Kidney (tissue), 14 donors: Measurements from ENCODE around the gene ZNF560. TPM values are rescaled to one million over a fixed set of nuclear protein-coding genes. Genes with fewer than 3 reads are reported as not detected.

ENCODE experiments used
- DNase-seq, 5 donors: peaks; one replicate each; pipeline ENCODE4 v3.0.0-alpha.2; 2013 to 2020
- FAIRE-seq: peaks from 2 replicates; lab custom pipeline; 2012; peaks lifted over from hg19 to GRCh38; lab: Jason Lieb, UNC
- H3K27ac ChIP-seq, 2 donors: one replicate each; pipeline ENCODE4 v1.7.0; 2013; ENCODE audit warnings: low read depth in 2 of 2, low read length in 2 of 2, inconsistent platforms in 1 of 2
- H3K27me3 ChIP-seq: one replicate; pipeline ENCODE4 v1.7.1; 2013; ENCODE audit warnings: low read length, inconsistent platforms; ENCODE audit not compliant: control insufficient read depth, insufficient read depth
- H3K36me3 ChIP-seq, 3 donors: one replicate each; pipeline versions ENCODE4 v1.7.0 to v1.7.1; 2013; ENCODE audit warnings: low read length in 3 of 3, control low read depth in 1 of 3, inconsistent platforms in 1 of 3; ENCODE audit not compliant: insufficient read depth in 3 of 3, control insufficient read depth in 2 of 3
- H3K4me1 ChIP-seq, 3 donors: one replicate each; pipeline versions ENCODE4 v1.7.0 to v1.7.1; 2013; ENCODE audit warnings: low read length in 3 of 3, inconsistent platforms in 1 of 3, low read depth in 1 of 3; ENCODE audit not compliant: control insufficient read depth in 2 of 3, insufficient read depth in 2 of 3
- H3K4me3 ChIP-seq, 3 donors: one replicate each; pipeline versions ENCODE4 v1.7.0 to v1.8.1; 2013; ENCODE audit warnings: low read length in 3 of 3, control low read depth in 1 of 3, inconsistent platforms in 1 of 3
- H3K9ac ChIP-seq, 3 donors: one replicate each; pipeline versions ENCODE4 v1.7.0 to v1.7.1; 2013; ENCODE audit warnings: low read length in 3 of 3, control low read depth in 1 of 3, inconsistent platforms in 1 of 3
- H3K9me3 ChIP-seq, 3 donors: one replicate each; pipeline versions ENCODE4 v1.7.0 to v1.7.1; 2013; ENCODE audit warnings: low read length in 3 of 3, control low read depth in 1 of 3, inconsistent platforms in 1 of 3; ENCODE audit not compliant: control insufficient read depth in 2 of 3, insufficient read depth in 1 of 3
- intact Hi-C: fragments of 100-400 bp; cut with DNase I; formaldehyde crosslinking; loops from one replicate; pipeline ENCODE4 v1.11.1; 2022
- polyA plus RNA-seq: library from polyadenylated mRNA; stranded (reverse); fragments of 350-450 nt; fragmentation: Illumina TruSeq; extraction: RNeasy Lipid Tissue Mini Kit (QIAGEN cat#74804); gene quantifications from one replicate; pipeline ENCODE4 v1.2.3, GENCODE V29; 2014; ENCODE audit warnings: low read depth, low replicate concordance; ENCODE audit not compliant: insufficient read depth
- total RNA-seq: library from RNA; stranded (reverse); fragmentation: NEBNext Ultra II Directional; extraction: Animal tissue kit (Norgen Biotek cat#: 25700); gene quantifications from one replicate; pipeline ENCODE4 v1.2.1, GENCODE V29; 2021
- TF ChIP-seq, protein P1 (sequence below): IDR thresholded peaks from 3 replicates; pipeline ENCODE4 v1.5.1; 2012; ENCODE audit warnings: mild to moderate bottlenecking, moderate library complexity, borderline replicate concordance; ENCODE audit not compliant: insufficient read depth; ENCODE audit errors: extremely low read depth
- donor health status: control.
- donor health status: control.
- donor health status: control.
- donor health status: control.
- donor health status: control.
- donor health status: DM: yes; HTN: yes; CAD: no.
- donor health status: Normal renal cell carcinoma (clear cell type).

ZNF560 gene
- total and polyA plus RNA-seq, 2 donors from 2014 or later, result not detected

DNA sequence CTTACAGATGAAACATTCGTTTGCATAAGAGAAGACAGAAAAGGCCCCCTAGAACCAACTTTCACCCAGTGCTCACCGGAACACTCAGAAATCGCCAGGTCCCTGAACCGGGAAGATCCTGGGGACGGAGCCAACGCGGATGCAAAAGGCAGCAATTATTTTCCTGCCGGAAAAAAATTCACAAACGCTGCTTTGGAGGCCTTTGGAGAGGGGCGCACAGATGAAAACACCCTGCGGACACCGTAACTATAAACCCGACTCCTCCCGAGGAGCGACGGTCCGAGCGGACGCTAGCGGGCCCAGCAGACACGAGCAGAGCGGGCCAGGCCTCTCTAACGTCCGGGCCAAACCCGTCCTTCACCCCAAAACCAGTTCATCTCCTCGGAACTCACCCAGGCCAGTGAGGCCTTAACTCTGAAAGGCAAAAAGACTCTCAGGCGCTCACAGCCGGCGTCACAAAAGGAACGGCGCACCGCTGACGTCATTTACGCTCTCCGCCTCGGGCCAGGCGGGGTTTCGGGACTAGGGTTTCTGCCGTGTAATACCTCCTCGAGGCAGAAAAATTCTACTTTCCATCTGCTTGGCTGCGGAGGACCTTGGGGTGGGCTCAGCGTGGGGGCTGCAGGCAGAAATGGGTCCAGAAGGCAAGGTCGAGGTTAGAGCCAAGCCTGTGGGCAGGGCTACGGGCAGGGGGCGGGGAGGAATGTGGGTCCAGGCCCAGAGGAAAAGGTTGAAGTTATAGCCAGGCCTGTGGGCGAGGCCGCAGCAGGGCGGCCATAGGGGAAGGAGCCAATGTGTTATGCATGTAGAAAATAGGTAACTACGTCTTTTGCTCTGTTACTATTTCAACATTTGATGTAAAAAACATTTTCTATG lies 40.0 kb upstream of the ZNF560 start, which contains the start of gene ZNF426:
Gene ZNF426, minus strand, starts transcription at position 463 of the 876 bp plus-strand sequence. CDS start 2,413 bp downstream, outside the sequence.
- Histone ChIP-seq H3K9me3 (peaks cover 2 to 19% (median 8%) of the 10 kb centered on the region in 3 donors), H3K27ac (peak within 1 kb of the TSS; percentile 95 to 97), H3K9ac (peak within 1 kb of the TSS; percentile 59 to 95 (median 95)), H3K4me1 (no peaks in the 10 kb centered on the region), H3K27me3 (no peaks in the 10 kb centered on the region), H3K36me3 (peaks cover 17 to 26% (median 23%) of the 10 kb centered on the region in 3 donors), H3K4me3 (peak within 1 kb of the TSS; percentile 74 to 96 (median 96))
- FAIRE-seq (no peak), DNase-seq (peak; percentile 94 to 98 (median 95))
- TF ChIP-seq, protein P1, sequence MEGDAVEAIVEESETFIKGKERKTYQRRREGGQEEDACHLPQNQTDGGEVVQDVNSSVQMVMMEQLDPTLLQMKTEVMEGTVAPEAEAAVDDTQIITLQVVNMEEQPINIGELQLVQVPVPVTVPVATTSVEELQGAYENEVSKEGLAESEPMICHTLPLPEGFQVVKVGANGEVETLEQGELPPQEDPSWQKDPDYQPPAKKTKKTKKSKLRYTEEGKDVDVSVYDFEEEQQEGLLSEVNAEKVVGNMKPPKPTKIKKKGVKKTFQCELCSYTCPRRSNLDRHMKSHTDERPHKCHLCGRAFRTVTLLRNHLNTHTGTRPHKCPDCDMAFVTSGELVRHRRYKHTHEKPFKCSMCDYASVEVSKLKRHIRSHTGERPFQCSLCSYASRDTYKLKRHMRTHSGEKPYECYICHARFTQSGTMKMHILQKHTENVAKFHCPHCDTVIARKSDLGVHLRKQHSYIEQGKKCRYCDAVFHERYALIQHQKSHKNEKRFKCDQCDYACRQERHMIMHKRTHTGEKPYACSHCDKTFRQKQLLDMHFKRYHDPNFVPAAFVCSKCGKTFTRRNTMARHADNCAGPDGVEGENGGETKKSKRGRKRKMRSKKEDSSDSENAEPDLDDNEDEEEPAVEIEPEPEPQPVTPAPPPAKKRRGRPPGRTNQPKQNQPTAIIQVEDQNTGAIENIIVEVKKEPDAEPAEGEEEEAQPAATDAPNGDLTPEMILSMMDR, result no peak
- intact Hi-C loops, result no loop called here

DNA sequence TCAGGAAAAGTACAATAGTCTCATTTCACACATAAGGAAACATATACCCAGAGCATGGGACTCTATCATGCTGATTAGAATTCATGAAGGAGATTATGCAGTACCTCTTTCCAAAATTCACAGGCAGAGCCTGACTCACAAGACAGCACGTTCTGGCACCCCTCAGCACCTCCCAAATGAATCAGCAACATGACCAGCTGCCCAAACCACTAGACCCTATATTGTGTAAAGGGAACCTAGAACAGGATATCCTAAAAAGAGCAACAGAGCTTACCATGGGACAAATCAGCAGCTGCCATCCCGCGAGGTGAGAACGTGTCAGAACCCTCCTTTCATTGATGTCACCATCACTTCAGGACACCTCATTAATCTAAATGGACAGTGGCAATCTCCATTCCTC lies 37.5 kb upstream of the ZNF560 start:
- TF ChIP-seq, protein P1, result no peak
- H3K9me3 ChIP-seq, result peaks cover 10 to 38% (median 11%) of the 10 kb centered on the region in 3 donors
- H3K4me3 ChIP-seq, result no peak overlapping the region
- intact Hi-C loops, result no loop called here
- H3K27ac ChIP-seq, result no peak overlapping the region
- peaks cover 34 to 49% (median 41%) of the 10 kb centered on the region in 3 donors for H3K36me3 ChIP-seq
- H3K4me1 ChIP-seq, result no peaks in the 10 kb centered on the region
- H3K27me3 ChIP-seq, result no peaks in the 10 kb centered on the region
- no peak overlapping the region for H3K9ac ChIP-seq
- DNase-seq, result no peak
- FAIRE-seq, result no peak

DNA sequence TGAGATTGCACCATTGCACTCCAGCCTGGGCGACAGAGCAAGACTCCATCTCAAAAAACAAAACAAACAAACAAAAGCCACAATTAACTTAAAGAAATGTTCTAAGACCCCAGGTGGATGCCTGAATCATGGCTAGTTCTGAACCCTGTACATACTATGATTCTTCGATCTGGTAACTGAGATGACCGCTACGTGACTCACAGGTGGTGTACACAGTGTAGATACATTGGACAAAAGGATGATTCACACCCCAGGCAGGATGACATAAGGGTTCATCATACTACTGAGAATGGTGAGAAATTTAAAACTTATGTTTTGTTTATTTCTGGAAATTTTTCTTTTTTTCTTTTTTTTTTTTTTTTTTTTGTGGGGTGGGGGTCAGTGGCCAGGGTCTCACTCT lies 33.5 kb upstream of the ZNF560 start:
- H3K9me3 ChIP-seq, result peaks cover 38 to 73% (median 44%) of the 10 kb centered on the region in 3 donors
- intact Hi-C loops, result no loop called here

More for the DNA sequence above, 33.5 kb upstream of the ZNF560 start:
- Histone ChIP-seq H3K36me3 (peaks cover 65 to 85% (median 71%) of the 10 kb centered on the region in 3 donors), H3K27me3 (no peaks in the 10 kb centered on the region), H3K27ac (no peak overlapping the region), H3K4me1 (no peaks in the 10 kb centered on the region), H3K9ac (no peak overlapping the region), H3K4me3 (no peak overlapping the region)
- DNase-seq (no peak), FAIRE-seq (no peak)
- TF ChIP-seq, protein P1, result no peak
